Uterus (tissue), 4 donors: Measurements from ENCODE around the gene EXOC4. TPM values are rescaled to one million over a fixed set of nuclear protein-coding genes. Genes with fewer than 3 reads are reported as not detected.

Source experiments
- DNase-seq, 2 donors: peaks; one replicate each; pipeline ENCODE4 v3.0.0-alpha.2; 2019 to 2020
- H3K27ac ChIP-seq, 2 donors: fragments of 200-600 bp; sonication (generic); 1 replicate in 1 of 2; 2 replicates in 1 of 2; pipeline ENCODE4 v1.5.1; 2016 to 2018
- H3K27me3 ChIP-seq, 2 donors: fragments of 200-600 bp; sonication (generic); one replicate each; pipeline ENCODE4 v1.5.1; 2018 to 2019; ENCODE audit warnings: control low read depth in 1 of 2
- H3K36me3 ChIP-seq, 2 donors: fragments of 200-600 bp; sonication (generic); one replicate each; pipeline ENCODE4 v1.5.1; 2019; ENCODE audit warnings: control low read depth in 1 of 2
- H3K4me1 ChIP-seq, 2 donors: fragments of 200-600 bp; sonication (generic); one replicate each; pipeline ENCODE4 v1.5.1; 2018 to 2019; ENCODE audit warnings: control low read depth in 1 of 2
- H3K4me3 ChIP-seq, 2 donors: fragments of 200-600 bp; sonication (generic); 1 replicate in 1 of 2; 2 replicates in 1 of 2; pipeline ENCODE4 v1.5.1; 2018 to 2019; ENCODE audit warnings: mild to moderate bottlenecking in 1 of 2
- H3K9me3 ChIP-seq, 2 donors: fragments of 200-600 bp; sonication (generic); one replicate each; pipeline ENCODE4 v1.5.1; 2019; ENCODE audit warnings: control low read depth in 1 of 2
- POLR2A ChIP-seq, 2 donors: fragments of 450-650 bp; IDR thresholded peaks; one replicate each; pipeline ENCODE4 v1.6.1; 2016; ENCODE audit warnings: antibody characterized with exemption in 2 of 2, mild to moderate bottlenecking in 1 of 2, moderate library complexity in 1 of 2
- intact Hi-C: fragments of 100-400 bp; cut with DNase I; formaldehyde crosslinking; loops from one replicate; pipeline ENCODE4 v1.15.1; 2023; ENCODE audit warnings: low total_unique reads
- total RNA-seq, 4 donors: library from RNA; depleted of rRNA in 3 of 4; stranded (reverse); fragments of >200 nt in 3 of 4; gene quantifications; one replicate each; pipeline versions ENCODE4 v1.1.0 to v1.2.4, GENCODE V29; 2014 to 2023
- TF ChIP-seq, protein P1 (sequence below), 4 experiments: fragments of 200-600 bp in 2 of 4; fragments of 450-650 bp in 2 of 4; sonication (generic) in 2 of 4; IDR thresholded peaks; one replicate each; pipeline ENCODE4 v1.5.1; 2016 to 2019; ENCODE audit warnings: antibody characterized with exemption in 4 of 4, mild to moderate bottlenecking in 2 of 4, moderate library complexity in 1 of 4
- donor health status: DM: yes; HTN: yes; CAD: no.

EXOC4 gene
- total RNA-seq, 4 donors from 2014 or later = 27.2 to 126 (median 65.4) TPM

DNA sequence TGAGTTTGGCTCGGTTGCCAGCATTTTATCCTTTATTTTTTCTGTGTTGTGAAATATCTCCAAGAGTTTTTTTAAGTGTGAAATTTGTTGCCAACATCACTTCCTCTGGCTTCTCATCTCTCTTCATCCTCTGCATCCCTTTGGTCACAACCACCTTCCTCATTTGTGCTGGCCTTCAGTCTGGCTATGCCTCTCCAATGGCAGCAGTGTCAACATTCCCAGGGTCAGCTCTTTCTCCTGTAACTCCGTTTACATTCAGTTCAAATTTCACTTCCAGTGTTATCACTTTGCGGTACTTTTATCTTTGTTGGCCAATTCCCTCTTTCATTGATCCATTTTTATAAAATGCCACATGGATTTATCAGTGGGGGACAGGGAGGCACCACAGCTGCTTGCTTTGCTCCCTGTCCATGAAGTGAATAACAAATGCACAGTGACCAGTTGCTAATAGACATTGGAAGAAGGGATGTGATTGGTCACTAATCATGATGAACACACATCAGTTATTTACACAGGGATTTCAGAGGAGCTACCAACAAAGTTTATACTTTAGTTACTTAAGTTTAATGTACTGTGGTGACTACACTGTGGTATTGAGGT lies 562.8 kb downstream of the EXOC4 start:
- no peaks in the 10 kb centered on the region for H3K27me3 ChIP-seq
- intact Hi-C loops = no loop called here
- no peak for DNase-seq
- no peaks in the 10 kb centered on the region for H3K4me1 ChIP-seq
- no peaks in the 10 kb centered on the region for H3K36me3 ChIP-seq
- no peak overlapping the region for H3K27ac ChIP-seq
- H3K4me3 ChIP-seq = no peak overlapping the region
- no peaks in the 10 kb centered on the region for H3K9me3 ChIP-seq
- TF ChIP-seq, protein P1, sequence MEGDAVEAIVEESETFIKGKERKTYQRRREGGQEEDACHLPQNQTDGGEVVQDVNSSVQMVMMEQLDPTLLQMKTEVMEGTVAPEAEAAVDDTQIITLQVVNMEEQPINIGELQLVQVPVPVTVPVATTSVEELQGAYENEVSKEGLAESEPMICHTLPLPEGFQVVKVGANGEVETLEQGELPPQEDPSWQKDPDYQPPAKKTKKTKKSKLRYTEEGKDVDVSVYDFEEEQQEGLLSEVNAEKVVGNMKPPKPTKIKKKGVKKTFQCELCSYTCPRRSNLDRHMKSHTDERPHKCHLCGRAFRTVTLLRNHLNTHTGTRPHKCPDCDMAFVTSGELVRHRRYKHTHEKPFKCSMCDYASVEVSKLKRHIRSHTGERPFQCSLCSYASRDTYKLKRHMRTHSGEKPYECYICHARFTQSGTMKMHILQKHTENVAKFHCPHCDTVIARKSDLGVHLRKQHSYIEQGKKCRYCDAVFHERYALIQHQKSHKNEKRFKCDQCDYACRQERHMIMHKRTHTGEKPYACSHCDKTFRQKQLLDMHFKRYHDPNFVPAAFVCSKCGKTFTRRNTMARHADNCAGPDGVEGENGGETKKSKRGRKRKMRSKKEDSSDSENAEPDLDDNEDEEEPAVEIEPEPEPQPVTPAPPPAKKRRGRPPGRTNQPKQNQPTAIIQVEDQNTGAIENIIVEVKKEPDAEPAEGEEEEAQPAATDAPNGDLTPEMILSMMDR (IDR thresholded peaks at IDR 0.05) = no peak
- no peak for TF ChIP-seq POLR2A (IDR thresholded peaks at IDR 0.05)

DNA sequence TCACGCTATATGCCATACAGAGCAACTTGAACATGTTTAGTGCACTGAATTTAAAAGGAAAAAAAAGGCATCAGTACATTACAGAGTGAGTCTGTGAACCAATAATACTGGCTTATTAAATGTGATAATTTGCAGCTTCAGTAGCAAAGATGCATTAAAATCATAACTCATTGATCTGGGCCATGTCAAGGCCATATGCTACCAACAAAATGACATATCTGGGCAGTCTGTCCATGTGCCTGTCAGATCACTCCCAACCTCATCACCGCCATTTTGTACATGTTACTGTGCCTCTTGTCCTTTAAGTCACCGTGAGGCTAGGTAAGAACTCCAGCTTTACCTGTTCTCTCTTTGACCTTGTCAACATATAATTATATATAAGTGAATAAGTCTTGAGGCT lies 566.8 kb downstream of the EXOC4 start:
- Histone ChIP-seq H3K4me3 (no peak overlapping the region), H3K36me3 (no peaks in the 10 kb centered on the region), H3K9me3 (no peaks in the 10 kb centered on the region), H3K27ac (no peak overlapping the region), H3K27me3 (no peaks in the 10 kb centered on the region), H3K4me1 (no peaks in the 10 kb centered on the region)
- TF ChIP-seq, protein P1 (IDR thresholded peaks at IDR 0.05) = no peak
- no peak for TF ChIP-seq POLR2A (IDR thresholded peaks at IDR 0.05)
- intact Hi-C loops = no loop called here
- no peak for DNase-seq

DNA sequence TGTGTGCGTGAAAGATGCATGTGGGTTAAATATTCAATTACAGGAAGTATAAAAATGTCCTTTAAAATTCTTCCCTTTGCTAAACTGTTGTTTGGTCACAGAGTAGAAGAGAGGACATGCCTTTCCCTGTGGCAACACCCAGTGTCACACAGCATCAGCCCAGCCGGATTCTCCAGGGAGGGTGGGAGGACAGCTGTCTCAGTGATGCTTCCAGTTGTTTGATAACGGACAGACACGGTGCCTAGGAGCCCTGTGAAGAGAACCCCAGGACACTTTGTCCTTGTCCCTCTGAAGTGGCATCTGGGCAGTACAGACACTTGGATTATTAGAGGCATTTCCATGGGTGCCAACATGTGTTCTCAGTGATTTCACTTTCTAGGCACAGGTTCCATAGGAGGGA lies 567.7 kb downstream of the EXOC4 start:
- no peak for DNase-seq
- Histone ChIP-seq H3K4me3 (no peak overlapping the region), H3K27me3 (no peaks in the 10 kb centered on the region), H3K36me3 (no peaks in the 10 kb centered on the region), H3K9me3 (no peaks in the 10 kb centered on the region), H3K27ac (no peak overlapping the region), H3K4me1 (no peaks in the 10 kb centered on the region)
- intact Hi-C loops = no loop called here
- TF ChIP-seq POLR2A (IDR thresholded peaks at IDR 0.05) = no peak
- TF ChIP-seq, protein P1 (IDR thresholded peaks at IDR 0.05) = no peak

DNA sequence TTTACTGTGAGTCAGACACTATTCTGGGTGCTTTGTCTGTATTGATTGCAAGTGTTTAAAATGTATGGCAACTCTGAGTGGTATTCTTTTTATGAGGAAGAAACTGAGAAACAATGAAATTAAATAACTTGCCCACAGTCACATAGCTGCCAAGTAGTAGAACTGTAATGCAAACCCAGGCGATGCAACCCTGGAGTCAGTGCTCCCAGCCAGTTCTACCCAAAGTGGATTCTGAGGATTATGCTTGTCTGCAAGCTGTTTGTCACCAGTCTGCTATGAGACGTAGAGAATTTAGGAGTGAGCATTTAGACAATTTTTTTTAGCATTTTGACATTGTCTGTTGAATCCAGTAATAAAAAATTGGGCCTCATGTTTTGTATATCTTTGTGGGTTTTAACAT lies 568.3 kb downstream of the EXOC4 start:
- Histone ChIP-seq H3K4me3 (no peak overlapping the region), H3K4me1 (no peaks in the 10 kb centered on the region), H3K36me3 (no peaks in the 10 kb centered on the region), H3K9me3 (no peaks in the 10 kb centered on the region), H3K27me3 (no peaks in the 10 kb centered on the region), H3K27ac (no peak overlapping the region)
- TF ChIP-seq, protein P1 (IDR thresholded peaks at IDR 0.05) = no peak
- no peak for TF ChIP-seq POLR2A (IDR thresholded peaks at IDR 0.05)
- DNase-seq = no peak
- intact Hi-C loops = no loop called here

DNA sequence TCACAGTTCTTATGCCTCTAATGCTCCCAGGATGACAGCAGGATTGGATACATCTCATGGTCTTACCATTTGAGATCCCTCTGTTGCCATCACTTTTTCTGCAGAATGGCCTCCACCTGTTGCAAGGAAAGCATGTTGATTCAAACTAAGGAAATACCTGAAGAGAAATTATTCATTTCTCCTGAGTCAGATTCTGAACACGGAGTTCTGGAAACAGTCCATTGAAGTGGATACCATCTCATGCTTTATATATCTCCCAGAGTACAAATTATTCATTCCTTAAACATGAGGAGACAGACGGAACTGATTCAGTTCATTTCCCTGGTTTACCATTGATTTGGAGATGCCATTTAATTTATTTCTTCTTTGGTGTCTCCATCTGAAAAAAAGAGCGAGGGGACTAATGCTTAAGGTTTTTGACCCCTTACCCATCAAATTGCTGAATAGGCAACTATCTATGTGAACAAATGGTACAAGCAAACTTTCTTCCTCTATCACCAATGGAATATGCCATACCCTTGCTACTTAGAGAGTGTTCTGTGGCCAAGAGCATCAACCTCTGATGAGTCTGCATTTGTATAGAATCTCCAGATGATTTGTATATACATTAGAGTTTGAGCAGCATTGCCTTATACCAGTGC lies 569.2 kb downstream of the EXOC4 start:
- DNase-seq = no peak
- Histone ChIP-seq H3K36me3 (no peaks in the 10 kb centered on the region), H3K4me1 (no peaks in the 10 kb centered on the region), H3K4me3 (no peak overlapping the region), H3K27ac (no peak overlapping the region), H3K9me3 (no peaks in the 10 kb centered on the region), H3K27me3 (no peaks in the 10 kb centered on the region)
- intact Hi-C loops = no loop called here
- TF ChIP-seq, protein P1 (IDR thresholded peaks at IDR 0.05) = no peak
- no peak for TF ChIP-seq POLR2A (IDR thresholded peaks at IDR 0.05)
